Fibroblast of mammary gland (primary cell): ENCODE data around the gene MUCL3.

ENCODE experiments used
- DNase-seq: peaks from one replicate; pipeline ENCODE4 v3.0.0-alpha.2; 2010; ENCODE audit warnings: low read depth
- H3K4me3 ChIP-seq: 2 replicates; pipeline ENCODE4 v1.5.1; 2011; ENCODE audit warnings: low read depth, mild to moderate bottlenecking, low read length, moderate library complexity; ENCODE audit not compliant: control insufficient read depth
- TF ChIP-seq, protein P1 (sequence below): conservative IDR thresholded peaks from 2 replicates; pipeline ENCODE4 v1.5.1; 2011; ENCODE audit warnings: low read depth, low read length, inconsistent platforms; ENCODE audit not compliant: control insufficient read depth, insufficient read depth

MUCL3 gene

DNA sequence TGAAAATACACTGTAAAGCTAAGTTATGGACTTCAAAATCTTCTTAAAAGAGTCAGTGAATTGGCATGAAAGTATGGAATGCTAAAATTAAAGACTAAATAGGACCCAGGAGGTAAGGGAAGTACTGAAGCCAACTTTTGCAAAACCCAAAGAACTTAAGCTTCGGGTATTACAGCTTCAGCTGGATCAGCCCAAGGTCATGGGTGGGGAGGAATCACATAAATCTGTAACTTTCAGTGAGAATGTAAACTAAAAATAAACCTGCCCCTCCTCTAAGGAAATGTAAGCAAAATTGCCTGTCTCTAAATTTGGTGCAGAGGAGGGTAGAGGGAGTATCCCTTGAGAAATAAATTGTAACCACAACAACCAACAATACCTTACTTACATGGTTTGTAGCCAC is 38.4 kb downstream of the MUCL3 start:
- DNase-seq: no peak
- H3K4me3 ChIP-seq: no peak overlapping the region
- TF ChIP-seq, protein P1, sequence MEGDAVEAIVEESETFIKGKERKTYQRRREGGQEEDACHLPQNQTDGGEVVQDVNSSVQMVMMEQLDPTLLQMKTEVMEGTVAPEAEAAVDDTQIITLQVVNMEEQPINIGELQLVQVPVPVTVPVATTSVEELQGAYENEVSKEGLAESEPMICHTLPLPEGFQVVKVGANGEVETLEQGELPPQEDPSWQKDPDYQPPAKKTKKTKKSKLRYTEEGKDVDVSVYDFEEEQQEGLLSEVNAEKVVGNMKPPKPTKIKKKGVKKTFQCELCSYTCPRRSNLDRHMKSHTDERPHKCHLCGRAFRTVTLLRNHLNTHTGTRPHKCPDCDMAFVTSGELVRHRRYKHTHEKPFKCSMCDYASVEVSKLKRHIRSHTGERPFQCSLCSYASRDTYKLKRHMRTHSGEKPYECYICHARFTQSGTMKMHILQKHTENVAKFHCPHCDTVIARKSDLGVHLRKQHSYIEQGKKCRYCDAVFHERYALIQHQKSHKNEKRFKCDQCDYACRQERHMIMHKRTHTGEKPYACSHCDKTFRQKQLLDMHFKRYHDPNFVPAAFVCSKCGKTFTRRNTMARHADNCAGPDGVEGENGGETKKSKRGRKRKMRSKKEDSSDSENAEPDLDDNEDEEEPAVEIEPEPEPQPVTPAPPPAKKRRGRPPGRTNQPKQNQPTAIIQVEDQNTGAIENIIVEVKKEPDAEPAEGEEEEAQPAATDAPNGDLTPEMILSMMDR: no peak

DNA sequence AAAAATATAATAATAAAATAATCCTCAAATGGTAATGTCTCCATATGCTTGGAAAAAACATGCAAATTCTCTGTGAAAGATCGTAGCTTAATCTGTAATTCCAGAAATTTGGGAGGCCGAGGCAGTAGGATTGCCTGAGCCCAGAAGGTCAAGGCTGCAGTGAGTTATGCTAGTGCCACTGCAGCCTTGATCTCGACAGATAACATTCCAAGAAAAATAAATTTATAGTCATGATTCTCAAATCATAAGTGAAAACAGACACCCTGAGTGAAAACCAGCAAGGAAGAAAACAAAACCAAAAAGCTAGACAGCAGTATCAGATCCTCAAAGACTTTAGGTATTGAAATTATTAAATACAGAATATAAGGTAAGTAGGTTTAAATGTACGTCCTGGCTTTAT is 38.9 kb downstream of the MUCL3 start:
- DNase-seq: no peak
- TF ChIP-seq, protein P1: no peak
- H3K4me3 ChIP-seq: no peak overlapping the region

DNA sequence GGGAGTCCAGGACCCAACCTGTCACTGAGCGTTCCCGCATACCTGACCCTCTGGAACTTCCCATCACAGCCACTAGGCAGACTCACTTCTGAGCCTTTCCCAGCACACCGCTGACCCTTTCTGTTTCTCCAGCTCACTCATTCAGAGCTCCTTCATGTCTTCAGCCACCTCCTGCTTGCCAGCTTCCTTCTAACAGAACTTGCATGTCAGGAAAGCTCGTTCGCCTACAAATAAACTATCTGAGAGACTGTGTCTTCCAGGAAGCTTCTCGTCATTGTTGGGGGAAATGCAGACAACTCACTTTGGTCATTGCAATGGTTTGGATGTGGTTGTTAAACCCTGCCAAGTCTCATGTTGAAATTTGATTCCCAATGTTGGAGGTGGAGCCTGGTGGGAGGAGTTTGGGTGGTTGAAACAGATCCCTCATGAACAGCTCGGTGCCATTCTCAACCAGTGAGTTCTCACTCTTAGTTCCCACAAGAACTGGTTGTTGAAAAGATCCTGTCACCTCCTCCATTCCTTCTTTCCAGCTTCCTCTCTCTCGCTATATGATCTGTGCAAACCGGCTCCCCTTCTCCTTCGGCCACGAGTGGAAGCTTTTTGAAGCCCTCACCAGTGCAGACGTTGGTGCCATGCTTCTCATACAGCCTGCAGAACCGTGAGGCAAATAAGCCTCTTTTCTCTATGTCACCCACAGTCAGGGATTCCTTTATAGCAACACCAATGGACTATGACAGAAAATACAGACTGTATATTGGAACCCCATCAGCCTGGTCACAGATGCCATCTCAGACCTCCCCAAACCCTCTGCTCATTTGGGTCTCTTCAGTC is 41.4 kb downstream of the MUCL3 start:
- peak; percentile 84 for DNase-seq
- TF ChIP-seq, protein P1: peak; percentile 35
- peak overlapping the region; percentile 18 for H3K4me3 ChIP-seq

DNA sequence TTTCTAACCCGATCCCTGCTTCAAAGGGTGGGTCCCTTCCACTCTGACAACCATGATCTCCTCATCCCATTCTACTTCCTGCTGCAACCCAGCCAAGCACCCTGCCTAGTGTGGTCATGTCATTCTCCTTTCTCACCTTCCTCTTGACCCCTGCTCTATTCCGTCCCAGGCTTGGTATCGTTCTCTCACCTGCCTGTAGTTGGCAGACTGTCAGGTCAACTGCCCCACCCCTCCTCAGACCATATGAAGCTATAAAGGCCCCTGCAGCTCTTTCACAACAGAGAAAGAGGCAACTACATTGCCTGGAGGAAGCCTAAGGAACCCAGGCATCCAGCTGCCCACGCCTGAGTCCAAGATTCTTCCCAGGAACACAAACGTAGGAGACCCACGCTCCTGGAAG is 42.7 kb downstream of the MUCL3 start, which contains the start of gene MUC21:
Gene MUC21 (plus strand): TSS at position 280 of the 400 bp plus-strand sequence. CDS start 241 bp downstream, outside the sequence.
- TF ChIP-seq, protein P1: no peak
- no peak within 1 kb of the TSS for H3K4me3 ChIP-seq
- DNase-seq: no peak

DNA sequence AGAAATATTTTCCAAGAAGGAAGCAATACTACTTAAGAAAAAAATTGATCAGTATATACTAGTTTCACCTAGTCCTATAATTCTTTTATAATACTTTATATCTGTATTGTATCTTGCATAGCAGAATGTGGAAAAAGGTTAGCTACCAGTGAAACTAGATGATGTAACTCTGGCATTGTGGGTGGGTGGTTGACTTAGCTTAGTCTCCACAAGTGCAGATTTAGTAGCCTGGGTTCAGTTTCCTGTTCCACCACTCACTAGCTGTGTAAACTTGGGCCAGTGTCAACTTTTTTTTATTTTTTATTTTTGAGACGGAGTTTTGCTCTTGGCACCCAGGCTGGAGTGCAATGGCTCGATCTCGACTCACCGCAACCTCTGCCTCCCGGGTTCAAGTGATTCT is 44.7 kb downstream of the MUCL3 start:
- no peak overlapping the region for H3K4me3 ChIP-seq
- TF ChIP-seq, protein P1: no peak
- no peak for DNase-seq

DNA sequence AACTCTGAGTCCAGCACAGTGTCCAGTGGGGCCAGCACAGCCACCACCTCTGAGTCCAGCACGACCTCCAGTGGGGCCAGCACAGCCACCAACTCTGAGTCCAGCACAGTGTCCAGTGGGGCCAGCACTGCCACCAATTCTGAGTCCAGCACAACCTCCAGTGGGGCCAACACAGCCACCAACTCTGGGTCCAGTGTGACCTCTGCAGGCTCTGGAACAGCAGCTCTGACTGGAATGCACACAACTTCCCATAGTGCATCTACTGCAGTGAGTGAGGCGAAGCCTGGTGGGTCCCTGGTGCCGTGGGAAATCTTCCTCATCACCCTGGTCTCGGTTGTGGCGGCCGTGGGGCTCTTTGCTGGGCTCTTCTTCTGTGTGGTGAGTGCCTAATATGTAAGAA is 46.5 kb downstream of the MUCL3 start:
- TF ChIP-seq, protein P1: no peak
- no peak overlapping the region for H3K4me3 ChIP-seq
- no peak for DNase-seq
